Measurements from ENCODE around the gene UGT1A8.

Gene UGT1A8

GRCh38 chr2:233769260-233769659 is 151.8 kb downstream of the UGT1A8 start:
- Histone ChIP-seq H4K20me1 (ENCODE audit: insufficient read depth, low read length) (no peaks in the 10 kb centered on the region), H3K27me3 (replicated peaks; ENCODE audit: insufficient read depth, low read length) (no peaks in the 10 kb centered on the region), H3K9me3 (replicated peaks; ENCODE audit: insufficient read depth, low read length) (no peaks in the 10 kb centered on the region), H3K9ac (ENCODE audit: low read length) (no peak overlapping the region), H3K79me2 (ENCODE audit: low read length) (no peaks in the 10 kb centered on the region), H3K27ac (ENCODE audit: low read length) (no peak overlapping the region), H3F3A (ENCODE audit: insufficient read depth, low read length) (no peaks in the 10 kb centered on the region), H3K4me3 (ENCODE audit: low read length) (no peak overlapping the region), H3K9me2 (replicated peaks; ENCODE audit: insufficient read depth, low read length) (no peaks in the 10 kb centered on the region), H3K36me3 (replicated peaks; ENCODE audit: insufficient read depth, low read length) (no peaks in the 10 kb centered on the region), H2AFZ (ENCODE audit: low read length) (no peak overlapping the region), H3K4me1 (ENCODE audit: low read length) (no peaks in the 10 kb centered on the region), H3K4me2 (ENCODE audit: low read depth, low read length) (no peak overlapping the region)
- no peak for DNase-seq
- TF ChIP-seq EZH2 (optimal IDR thresholded peaks at IDR 0.05; ENCODE audit: low read depth, low read length) = no peak

GRCh38 chr2:233772153-233772552 is 154.7 kb downstream of the UGT1A8 start:
- no peaks in the 10 kb centered on the region for H3F3A ChIP-seq (ENCODE audit: insufficient read depth, low read length)
- no peaks in the 10 kb centered on the region for H3K9me3 ChIP-seq (replicated peaks; ENCODE audit: insufficient read depth, low read length)
- H2AFZ ChIP-seq (ENCODE audit: low read length) = no peak overlapping the region
- TF ChIP-seq CTCF (IDR thresholded peaks at IDR 0.05; ENCODE audit: low read length) = no peak
- TF ChIP-seq EZH2 (optimal IDR thresholded peaks at IDR 0.05; ENCODE audit: low read depth, low read length) = no peak
- TF ChIP-seq EZH2phosphoT487 (IDR thresholded peaks at IDR 0.05; ENCODE audit: low read length) = no peak
- no peak overlapping the region for H3K9ac ChIP-seq (ENCODE audit: low read length)
- no peaks in the 10 kb centered on the region for H3K36me3 ChIP-seq (replicated peaks; ENCODE audit: insufficient read depth, low read length)
- no peaks in the 10 kb centered on the region for H4K20me1 ChIP-seq (ENCODE audit: insufficient read depth, low read length)
- H3K79me2 ChIP-seq (ENCODE audit: low read length) = no peaks in the 10 kb centered on the region
- H3K4me3 ChIP-seq (ENCODE audit: low read length) = no peak overlapping the region
- no peak overlapping the region for H3K4me2 ChIP-seq (ENCODE audit: low read depth, low read length)
- H3K9me2 ChIP-seq (replicated peaks; ENCODE audit: insufficient read depth, low read length) = no peaks in the 10 kb centered on the region
- DNase-seq = no peak
- H3K27me3 ChIP-seq (replicated peaks; ENCODE audit: insufficient read depth, low read length) = no peaks in the 10 kb centered on the region
- H3K4me1 ChIP-seq (ENCODE audit: low read length) = no peaks in the 10 kb centered on the region
- H3K27ac ChIP-seq (ENCODE audit: low read length) = no peak overlapping the region

- H3K36me3 ChIP-seq (replicated peaks; ENCODE audit: insufficient read depth, low read length) = no peaks in the 10 kb centered on the region
- no peaks in the 10 kb centered on the region for H3F3A ChIP-seq (ENCODE audit: insufficient read depth, low read length)
- no peak for DNase-seq
- H4K20me1 ChIP-seq (ENCODE audit: insufficient read depth, low read length) = no peaks in the 10 kb centered on the region
- H3K4me1 ChIP-seq (ENCODE audit: low read length) = no peaks in the 10 kb centered on the region
- H3K27me3 ChIP-seq (replicated peaks; ENCODE audit: insufficient read depth, low read length) = no peaks in the 10 kb centered on the region
- H3K79me2 ChIP-seq (ENCODE audit: low read length) = no peaks in the 10 kb centered on the region
- H3K9ac ChIP-seq (ENCODE audit: low read length) = no peak overlapping the region
- no peak for TF ChIP-seq EZH2phosphoT487 (IDR thresholded peaks at IDR 0.05; ENCODE audit: low read length)
- H2AFZ ChIP-seq (ENCODE audit: low read length) = no peak overlapping the region
- H3K4me2 ChIP-seq (ENCODE audit: low read depth, low read length) = no peak overlapping the region
- no peaks in the 10 kb centered on the region for H3K9me2 ChIP-seq (replicated peaks; ENCODE audit: insufficient read depth, low read length)
- no peaks in the 10 kb centered on the region for H3K9me3 ChIP-seq (replicated peaks; ENCODE audit: insufficient read depth, low read length)
- H3K27ac ChIP-seq (ENCODE audit: low read length) = no peak overlapping the region
- no peak overlapping the region for H3K4me3 ChIP-seq (ENCODE audit: low read length)
Measured at GRCh38 chr2:233772583-233772982, 155.2 kb downstream of the UGT1A8 start.

- no peak for TF ChIP-seq EZH2 (optimal IDR thresholded peaks at IDR 0.05; ENCODE audit: low read depth, low read length)
- TF ChIP-seq CTCF (IDR thresholded peaks at IDR 0.05; ENCODE audit: low read length) = no peak
- no peak for TF ChIP-seq EZH2phosphoT487 (IDR thresholded peaks at IDR 0.05; ENCODE audit: low read length)
Measured at GRCh38 chr2:233773854-233774253, 156.4 kb downstream of the UGT1A8 start.

More at GRCh38 chr2:233773854-233774253, 156.4 kb downstream of the UGT1A8 start:
- Histone ChIP-seq H3F3A (ENCODE audit: insufficient read depth, low read length) (no peaks in the 10 kb centered on the region), H3K9me2 (replicated peaks; ENCODE audit: insufficient read depth, low read length) (no peaks in the 10 kb centered on the region), H2AFZ (ENCODE audit: low read length) (no peak overlapping the region), H3K4me1 (ENCODE audit: low read length) (no peaks in the 10 kb centered on the region), H4K20me1 (ENCODE audit: insufficient read depth, low read length) (no peaks in the 10 kb centered on the region), H3K4me2 (ENCODE audit: low read depth, low read length) (no peak overlapping the region), H3K36me3 (replicated peaks; ENCODE audit: insufficient read depth, low read length) (no peaks in the 10 kb centered on the region), H3K9ac (ENCODE audit: low read length) (no peak overlapping the region), H3K4me3 (ENCODE audit: low read length) (no peak overlapping the region), H3K9me3 (replicated peaks; ENCODE audit: insufficient read depth, low read length) (no peaks in the 10 kb centered on the region), H3K27me3 (replicated peaks; ENCODE audit: insufficient read depth, low read length) (no peaks in the 10 kb centered on the region), H3K79me2 (ENCODE audit: low read length) (no peaks in the 10 kb centered on the region), H3K27ac (ENCODE audit: low read length) (no peak overlapping the region)
- DNase-seq = no peak
